ENCODE data around the gene GLYATL1B.
"Not testable (repeated sequence)": the region's sequence is repeated elsewhere in the genome, so short reads cannot be mapped to it uniquely, and the experiment has no call there.

The GLYATL1B gene, protein sequence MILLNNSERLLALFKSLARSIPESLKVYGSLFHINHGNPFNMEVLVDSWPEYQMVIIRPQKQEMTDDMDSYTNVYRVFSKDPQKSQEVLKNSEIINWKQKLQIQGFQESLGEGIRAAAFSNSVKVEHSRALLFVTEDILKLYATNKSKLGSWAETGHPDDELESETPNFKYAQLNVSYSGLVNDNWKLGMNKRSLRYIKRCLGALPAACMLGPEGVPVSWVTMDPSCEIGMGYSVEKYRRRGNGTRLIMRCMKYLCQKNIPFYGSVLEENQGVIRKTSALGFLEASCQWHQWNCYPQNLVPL

GRCh38 chr11:59086007-59086406 is at the start of gene GLYATL1B:
GLYATL1B (plus strand) TSS chr11:59086307; CDS start chr11:59086307, 0 bp downstream.
- not testable (repeated sequence) for DNase-seq (ENCODE audit: low read depth in 2 of 2)

DNA sequence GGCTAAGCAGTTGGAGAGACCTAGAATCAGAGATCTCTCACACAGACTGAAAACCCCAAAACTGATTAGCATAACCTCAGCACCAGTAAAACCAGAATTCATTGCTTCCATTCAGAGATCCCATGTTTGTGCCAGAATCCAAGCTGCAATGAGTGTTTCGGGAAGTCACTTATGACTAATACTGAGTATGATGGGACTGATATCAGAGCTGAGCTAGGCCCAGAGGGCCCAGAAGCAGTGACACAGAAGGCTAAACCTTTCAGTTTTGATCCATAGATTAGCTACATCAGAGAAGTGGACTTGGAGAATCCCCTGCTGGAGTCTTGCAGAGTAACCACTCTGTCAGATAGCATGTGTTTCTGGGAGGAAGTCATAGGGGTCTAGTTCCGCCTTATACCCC is 49.6 kb upstream of the GLYATL1B start:
- not testable (repeated sequence) for DNase-seq (ENCODE audit: low read depth in 2 of 2)

- DNase-seq (ENCODE audit: low read depth in 2 of 2): not testable (repeated sequence)
Observed at GRCh38 chr11:59037434-59037833, 48.7 kb upstream of the GLYATL1B start.

DNA sequence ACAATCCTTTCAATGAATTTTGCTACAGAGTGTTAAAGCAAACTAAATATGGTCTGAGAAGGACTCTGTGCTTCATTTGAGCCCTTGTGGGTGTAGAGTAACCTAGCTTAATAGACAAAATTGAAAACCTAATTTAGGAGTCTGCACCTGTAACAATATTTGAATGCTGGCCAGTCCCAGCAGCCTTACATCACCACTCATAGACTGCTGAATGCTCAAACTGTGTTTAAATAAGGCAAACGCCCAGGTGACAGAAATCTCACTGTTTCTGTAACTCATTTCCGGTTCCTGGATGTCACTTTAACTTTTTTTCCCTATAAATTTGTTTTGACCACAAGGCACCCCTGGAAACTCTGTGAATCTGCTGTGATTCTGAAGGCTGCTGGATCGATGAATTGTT is 45.5 kb upstream of the GLYATL1B start:
- no peak for DNase-seq (ENCODE audit: low read depth in 2 of 2)

GRCh38 chr11:59051383-59051782 is 34.7 kb upstream of the GLYATL1B start:
- not testable (repeated sequence) for DNase-seq (ENCODE audit: low read depth in 2 of 2)

DNA sequence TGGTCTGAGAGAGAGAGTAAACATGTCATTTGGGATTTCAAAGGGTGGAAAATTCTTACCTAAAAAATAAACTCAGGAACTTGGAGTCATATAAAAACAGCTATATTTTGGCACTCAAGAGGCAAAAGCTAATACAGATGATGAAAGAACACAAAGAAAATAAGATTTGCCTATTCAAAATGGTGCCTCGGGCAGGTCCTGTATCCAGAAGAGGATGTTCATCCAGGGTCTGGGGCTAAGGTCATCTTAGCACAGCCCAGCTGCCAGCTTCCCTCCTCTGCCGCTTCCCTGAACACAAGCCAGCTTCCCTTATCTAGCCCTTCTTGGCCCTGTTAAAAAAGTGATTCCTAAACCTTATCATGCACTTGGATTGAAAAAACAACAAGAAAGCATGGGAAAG is 33.8 kb upstream of the GLYATL1B start:
- not testable (repeated sequence) for DNase-seq (ENCODE audit: low read depth in 2 of 2)

- DNase-seq (ENCODE audit: low read depth in 2 of 2): peak; percentile 15 to 17
Observed at GRCh38 chr11:59053387-59053786, 32.7 kb upstream of the GLYATL1B start.

DNA sequence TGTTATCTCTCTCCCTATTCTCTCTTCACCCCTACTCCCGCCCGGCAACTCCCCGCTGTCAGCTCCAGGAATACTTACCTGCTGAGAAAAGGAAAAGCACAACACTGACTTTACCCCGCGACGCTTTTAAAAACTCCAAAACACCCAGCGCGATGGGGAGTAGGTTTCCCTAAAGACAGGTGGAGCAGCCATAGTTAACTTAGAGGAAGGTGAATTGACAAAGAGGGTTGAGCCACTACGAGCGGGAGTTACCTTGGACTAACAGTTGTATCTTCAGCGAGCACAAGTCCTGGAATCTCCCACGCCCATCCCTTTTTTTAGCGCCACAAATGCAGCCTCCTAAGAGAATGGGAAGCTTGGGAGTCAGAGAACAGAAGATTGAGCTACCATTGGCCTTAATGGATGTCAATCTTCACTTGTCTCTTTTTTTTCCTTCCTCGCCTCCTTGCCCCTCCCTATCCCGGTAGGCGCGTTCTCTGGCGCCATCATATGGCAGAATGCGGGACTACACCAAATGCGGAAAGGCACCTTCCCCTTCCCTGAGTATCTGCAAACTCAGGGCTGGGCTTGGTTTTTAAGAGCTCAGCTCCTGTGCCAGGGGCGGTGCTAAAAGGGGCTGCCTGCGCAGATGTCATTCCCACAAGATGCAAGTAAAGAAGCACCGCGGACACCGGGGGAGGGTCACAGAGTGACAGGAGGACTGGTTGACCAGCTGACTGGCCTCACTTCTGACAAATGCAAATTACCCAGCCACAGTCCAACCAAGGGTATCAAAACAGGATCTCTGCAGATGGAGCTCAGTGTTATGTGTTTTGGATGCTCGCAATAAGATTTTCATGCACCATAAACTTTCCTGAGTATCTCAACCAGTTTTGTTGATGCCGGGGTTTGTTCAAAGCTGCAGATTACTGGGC is 27.7 kb upstream of the GLYATL1B start:
- peak; percentile 86 to 87 for DNase-seq (ENCODE audit: low read depth in 2 of 2)

DNA sequence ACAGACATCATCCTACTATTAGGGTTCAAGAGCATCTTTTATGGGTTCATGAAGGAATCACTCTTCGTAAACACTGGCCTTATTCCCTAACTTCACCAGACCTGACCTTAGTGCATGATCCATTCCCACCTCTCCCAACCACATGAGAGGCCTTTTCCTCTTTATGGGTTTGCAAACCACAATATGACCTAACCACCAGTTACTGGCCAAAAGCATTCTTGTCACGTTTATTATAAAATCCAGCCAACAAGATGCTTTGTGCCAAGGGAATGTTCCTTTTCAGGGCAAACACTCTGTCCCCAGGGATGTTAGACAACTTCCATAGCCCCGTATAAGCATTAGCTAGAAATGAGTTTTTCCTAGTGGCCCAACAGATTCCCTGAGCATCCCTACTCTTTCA is 26.0 kb upstream of the GLYATL1B start:
- not testable (repeated sequence) for DNase-seq (ENCODE audit: low read depth in 2 of 2)

DNA sequence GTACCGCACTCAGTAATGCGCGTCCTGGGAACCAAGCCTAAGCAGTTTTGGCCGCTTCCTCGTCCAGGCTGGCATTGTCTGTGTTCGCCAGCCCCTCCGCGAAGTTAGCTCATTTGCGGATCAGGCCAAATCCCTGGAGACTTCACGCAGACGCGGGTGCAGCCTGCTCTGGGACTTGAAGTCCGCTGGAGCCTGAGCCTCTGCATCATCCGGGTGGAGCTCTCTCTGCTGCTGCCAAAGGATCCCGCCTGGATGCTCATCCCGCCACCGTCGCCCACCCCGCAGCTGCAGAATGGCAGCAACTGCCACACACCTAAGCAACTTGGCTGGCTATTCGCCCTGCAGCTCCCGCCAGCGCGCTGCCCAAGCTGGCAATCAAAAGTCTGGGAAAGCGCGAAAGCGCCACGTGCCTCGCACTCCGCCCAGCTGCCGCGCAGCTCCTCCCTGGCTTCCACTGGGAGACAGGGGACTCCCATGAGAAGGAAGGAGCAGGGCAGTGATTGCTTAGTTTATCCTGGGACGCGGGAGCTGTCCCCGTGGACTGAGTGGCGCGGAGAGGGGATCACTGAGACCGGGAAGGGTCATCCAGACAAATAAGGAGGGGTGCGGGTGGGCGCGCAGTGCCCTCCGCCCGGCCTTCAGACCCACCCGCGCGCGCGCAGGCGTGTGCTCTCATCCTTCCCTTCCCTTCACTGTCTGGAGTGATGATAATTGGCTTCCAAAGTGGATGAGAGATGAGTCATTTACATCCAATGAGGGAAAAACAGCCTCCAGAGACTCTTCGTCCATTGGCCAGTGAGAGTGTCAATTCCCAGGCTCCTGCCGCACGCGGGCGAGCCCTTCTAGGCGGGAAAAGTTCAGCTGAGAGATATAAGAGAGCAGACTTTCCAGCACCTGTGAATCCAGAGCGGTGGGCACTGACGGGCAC is 23.2 kb upstream of the GLYATL1B start:
- DNase-seq (ENCODE audit: low read depth in 2 of 2): no peak

DNA sequence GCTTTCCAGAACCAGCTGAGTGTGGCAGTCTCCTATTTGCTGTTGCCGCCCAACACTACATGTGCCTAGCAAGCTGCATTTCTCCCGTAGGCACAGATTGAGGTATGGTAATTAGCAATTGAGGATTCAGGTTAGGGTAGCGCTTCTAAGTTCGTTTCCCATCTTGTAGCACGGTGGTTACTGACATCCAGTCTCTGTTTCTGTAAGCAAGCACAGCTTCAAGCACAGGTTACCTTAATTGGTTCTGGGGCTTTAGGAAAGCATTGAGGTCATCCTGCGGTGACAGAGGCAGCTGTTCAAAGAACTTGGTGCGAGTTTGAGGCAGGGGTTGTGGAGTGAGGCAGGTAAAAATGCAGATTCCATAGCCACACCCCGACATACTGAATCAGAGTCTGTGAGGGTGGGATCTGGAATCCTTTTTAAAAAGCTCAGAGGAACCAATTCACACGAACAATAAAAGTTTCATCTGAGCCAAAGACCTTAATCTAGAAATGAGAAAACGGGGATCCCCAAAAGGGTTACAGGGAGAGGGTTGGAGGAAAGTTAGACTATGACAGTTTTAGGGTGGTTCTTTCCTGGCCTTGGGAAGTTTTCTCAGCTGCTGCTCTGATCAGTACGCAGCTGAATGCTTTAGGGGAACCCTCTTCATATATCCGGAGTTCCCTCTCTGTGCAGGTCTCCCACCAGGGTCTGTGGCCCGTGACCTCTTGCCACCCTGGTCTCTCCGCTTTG is 21.9 kb upstream of the GLYATL1B start:
- DNase-seq (ENCODE audit: low read depth in 2 of 2): not testable (repeated sequence)

DNA sequence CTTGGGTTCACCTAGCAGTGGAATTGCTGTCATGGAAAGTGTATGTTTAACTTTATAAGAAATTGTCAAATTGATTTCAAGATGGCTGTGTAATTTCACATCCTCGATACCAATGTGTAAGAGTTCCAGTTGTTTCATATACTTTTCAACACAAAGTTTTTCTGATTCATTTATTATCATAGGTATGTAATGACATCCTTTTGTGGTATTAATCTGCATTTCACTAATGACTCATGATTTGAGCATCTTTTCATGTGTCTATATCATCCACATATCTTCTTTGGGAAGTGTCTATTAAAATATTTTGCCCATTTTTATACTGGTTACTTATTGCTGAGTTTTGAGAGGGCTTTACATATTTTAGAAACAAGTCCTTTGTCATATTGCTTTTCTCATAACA is 17.0 kb upstream of the GLYATL1B start:
- no peak for DNase-seq (ENCODE audit: low read depth in 2 of 2)

DNA sequence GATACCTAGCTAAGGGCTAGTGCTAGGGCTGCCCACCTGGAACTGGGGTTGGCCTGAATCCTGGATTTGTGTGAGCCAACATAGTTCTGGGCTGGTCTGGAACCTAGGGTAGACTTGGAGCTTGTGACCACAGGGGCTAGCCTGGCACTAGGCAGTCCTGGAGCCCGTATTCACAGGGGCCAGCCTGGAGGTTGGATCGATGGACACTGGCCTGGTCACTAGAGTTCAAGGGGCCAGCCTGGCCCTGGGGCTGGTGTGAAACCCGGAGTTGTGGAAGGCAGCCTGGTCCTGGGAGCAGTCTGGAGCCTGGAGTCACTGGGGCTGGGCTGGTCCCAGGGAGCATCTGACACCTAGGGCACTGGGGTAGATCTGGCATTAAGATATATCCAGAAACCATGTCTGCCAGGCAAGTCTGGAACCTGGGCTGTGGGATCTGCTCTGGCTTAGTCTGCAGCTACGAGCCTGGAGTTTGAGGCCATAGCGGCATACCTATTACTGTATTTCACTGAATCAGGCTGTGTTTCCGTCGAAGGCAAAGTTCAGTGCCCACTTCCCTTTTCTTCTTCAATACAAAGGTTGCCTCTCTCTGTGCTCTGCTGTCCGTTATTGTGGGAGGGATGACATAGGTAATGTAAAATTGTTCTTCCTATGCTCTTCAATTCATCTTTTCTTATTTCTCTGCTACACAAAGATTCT is 9.1 kb upstream of the GLYATL1B start:
- DNase-seq (ENCODE audit: low read depth in 2 of 2): no peak

GRCh38 chr11:59078435-59078834 is 7.7 kb upstream of the GLYATL1B start:
- DNase-seq (ENCODE audit: low read depth in 2 of 2): no peak

- DNase-seq (ENCODE audit: low read depth in 2 of 2): no peak
Observed at GRCh38 chr11:59079086-59079485, 7.0 kb upstream of the GLYATL1B start.

DNA sequence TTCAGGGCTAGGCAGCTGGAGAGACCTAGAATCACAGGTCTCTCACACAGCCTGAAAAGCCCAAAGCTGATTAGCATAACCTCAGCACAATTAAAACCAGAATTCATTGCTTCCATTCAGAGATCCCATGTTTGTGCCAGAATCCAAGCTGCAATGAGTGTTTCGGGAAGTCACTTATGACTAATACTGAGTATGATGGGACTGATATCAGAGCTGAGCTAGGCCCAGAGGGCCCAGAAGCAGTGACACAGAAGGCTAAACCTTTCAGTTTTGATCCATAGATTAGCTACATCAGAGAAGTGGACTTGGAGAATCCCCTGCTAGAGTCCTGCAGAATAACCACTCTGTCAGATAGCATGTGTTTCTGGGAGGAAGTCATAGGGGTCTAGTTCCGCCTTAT is 5.7 kb upstream of the GLYATL1B start:
- DNase-seq (ENCODE audit: low read depth in 2 of 2): not testable (repeated sequence)

DNA sequence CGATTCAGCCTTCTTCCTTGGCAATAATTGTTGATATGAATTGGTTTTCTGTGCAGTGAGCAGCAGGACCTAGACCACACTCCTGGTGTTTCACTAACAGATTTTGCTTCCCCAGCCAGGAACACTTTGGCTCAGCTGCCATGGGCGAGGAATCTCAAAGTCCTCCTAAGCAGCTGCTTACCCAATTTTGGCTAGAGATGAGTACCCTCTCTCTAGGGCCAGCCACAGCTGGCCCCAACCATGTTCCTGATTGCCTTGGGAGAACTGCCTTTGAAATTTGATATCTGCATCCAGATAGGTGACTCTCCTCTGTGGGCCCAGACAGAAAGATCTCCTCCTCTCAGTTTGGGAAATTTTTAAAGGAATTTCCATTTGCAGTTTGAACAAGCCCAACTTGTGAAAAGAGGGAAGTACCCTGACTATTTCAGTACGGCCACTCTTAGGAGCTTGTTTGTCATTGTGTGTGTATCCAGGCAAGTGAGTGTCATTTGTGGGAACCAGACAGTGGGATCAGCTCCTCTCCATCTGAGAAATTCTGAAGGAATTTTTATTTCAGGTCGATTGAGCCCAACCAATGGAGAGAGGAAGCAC is 4.6 kb upstream of the GLYATL1B start:
- DNase-seq (ENCODE audit: low read depth in 2 of 2): not testable (repeated sequence)

DNA sequence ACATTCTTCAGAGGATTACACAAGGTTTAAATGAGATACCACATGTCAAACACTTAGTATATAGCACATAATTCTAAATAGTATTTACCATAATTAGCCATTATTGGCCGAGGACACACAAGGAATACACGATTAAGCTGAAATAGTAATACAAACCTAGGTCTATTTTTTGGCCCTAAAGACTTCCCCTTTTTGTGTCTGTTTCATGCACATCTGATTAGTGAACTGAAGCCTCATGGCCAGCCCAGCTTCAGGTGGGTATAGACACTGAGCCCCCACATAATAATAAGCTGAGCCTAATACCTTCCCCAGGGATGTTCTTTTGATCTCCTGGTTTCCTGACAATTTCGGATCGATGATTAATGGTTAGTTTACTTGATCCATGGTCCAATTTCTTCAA is 2.1 kb downstream of the GLYATL1B start:
- no peak for DNase-seq (ENCODE audit: low read depth in 2 of 2)

DNA sequence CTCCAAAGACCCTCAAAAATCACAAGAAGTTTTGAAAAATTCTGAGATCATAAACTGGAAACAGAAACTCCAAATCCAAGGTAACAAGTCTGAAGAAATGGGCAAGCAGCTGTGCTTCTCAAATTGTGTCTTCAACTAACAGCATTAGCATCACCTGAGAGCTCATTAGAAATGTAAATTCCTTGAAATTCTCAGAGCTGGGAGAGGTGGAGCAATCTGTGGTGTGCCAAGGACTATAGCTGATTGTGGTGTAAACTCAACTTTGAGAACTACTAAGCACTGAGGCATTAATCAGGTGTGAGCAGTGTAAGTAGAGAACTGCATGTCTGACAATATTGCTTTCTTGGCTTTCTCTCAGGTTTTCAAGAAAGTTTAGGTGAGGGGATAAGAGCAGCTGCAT is 7.5 kb downstream of the GLYATL1B start:
- not testable (repeated sequence) for DNase-seq (ENCODE audit: low read depth in 2 of 2)

GRCh38 chr11:59095225-59095624 is 9.1 kb downstream of the GLYATL1B start:
- DNase-seq (ENCODE audit: low read depth in 2 of 2): not testable (repeated sequence)

Data from fibroblast of skin of left quadriceps (primary cell).